ENCODE measurements around the gene RRN3.
"Not testable (repeated sequence)": the region's sequence is repeated elsewhere in the genome, so short reads cannot be mapped to it uniquely, and the experiment has no call there.

The RRN3 gene, protein sequence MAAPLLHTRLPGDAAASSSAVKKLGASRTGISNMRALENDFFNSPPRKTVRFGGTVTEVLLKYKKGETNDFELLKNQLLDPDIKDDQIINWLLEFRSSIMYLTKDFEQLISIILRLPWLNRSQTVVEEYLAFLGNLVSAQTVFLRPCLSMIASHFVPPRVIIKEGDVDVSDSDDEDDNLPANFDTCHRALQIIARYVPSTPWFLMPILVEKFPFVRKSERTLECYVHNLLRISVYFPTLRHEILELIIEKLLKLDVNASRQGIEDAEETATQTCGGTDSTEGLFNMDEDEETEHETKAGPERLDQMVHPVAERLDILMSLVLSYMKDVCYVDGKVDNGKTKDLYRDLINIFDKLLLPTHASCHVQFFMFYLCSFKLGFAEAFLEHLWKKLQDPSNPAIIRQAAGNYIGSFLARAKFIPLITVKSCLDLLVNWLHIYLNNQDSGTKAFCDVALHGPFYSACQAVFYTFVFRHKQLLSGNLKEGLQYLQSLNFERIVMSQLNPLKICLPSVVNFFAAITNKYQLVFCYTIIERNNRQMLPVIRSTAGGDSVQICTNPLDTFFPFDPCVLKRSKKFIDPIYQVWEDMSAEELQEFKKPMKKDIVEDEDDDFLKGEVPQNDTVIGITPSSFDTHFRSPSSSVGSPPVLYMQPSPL

DNA sequence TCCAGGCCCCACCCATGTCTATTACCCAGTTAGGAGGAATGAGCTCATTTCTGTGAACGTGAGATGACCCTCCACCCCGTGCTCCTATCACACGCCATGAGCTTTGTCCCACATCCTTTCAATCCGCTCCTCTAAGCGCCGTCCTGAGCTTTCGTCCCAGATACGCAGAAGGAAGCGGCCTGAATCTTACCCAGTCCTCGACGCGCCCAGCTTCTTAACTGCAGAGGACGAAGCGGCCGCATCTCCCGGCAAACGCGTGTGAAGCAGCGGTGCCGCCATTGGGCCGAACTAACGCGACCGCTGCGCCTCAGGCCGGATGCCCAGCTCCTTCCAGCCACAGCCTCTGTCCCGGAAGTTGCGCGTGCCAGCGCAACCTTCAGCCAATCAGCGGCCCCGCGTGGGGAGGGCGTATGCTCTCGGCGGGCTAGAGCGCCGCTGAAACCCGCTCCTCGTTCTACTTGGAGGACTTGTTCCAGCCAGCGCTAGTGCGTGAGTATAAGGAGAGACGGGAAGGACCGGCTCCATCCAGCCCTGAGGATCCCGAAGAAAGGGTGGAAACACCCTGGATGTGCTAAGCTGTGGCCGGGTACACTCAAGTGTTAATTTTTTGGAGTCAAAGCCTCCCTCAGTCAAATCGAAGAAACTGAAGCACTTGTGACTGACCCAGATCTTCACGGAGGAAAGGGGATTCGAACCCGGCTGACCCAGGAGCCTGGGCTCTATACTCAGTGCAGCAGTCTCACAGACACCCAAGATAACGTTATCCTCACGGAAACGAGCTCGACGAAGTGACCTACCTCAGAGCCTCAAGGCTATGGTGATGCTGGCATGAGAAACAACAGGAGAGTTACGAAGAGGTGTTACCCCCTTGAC lies at the start of gene RRN3:
Gene RRN3, minus strand, starts transcription at position 318 of the 873 bp plus-strand sequence. Its CDS starts 39 bp downstream, at position 279.
- peak; percentile 86 for DNase-seq (ENCODE audit: low spot score)

DNA sequence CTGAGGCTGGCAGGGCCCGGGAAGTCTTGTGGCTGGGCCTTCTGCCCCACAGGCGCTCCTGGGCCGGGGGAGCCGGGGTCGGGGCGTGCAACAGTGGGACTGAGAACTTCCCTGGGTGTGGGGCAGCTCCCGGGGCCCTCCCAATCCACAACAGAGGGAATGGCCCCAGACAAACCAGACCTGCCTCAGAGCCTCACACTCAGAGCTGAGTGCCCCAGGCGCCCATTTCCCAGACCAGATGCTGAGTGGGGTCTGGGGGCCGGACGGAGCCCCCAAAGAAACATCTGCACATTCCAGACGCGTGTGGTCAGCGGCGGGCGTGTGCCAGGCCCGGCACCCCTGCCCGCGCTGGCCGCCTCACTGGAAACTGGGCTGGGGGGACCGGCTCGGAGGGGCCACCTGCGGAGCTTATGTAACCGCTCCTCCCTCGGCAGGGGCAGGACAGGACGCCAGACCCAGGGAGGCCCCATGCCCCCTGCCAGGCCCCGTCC lies 49.6 kb upstream of the RRN3 start:
- not testable (repeated sequence) for DNase-seq (ENCODE audit: low spot score)

DNA sequence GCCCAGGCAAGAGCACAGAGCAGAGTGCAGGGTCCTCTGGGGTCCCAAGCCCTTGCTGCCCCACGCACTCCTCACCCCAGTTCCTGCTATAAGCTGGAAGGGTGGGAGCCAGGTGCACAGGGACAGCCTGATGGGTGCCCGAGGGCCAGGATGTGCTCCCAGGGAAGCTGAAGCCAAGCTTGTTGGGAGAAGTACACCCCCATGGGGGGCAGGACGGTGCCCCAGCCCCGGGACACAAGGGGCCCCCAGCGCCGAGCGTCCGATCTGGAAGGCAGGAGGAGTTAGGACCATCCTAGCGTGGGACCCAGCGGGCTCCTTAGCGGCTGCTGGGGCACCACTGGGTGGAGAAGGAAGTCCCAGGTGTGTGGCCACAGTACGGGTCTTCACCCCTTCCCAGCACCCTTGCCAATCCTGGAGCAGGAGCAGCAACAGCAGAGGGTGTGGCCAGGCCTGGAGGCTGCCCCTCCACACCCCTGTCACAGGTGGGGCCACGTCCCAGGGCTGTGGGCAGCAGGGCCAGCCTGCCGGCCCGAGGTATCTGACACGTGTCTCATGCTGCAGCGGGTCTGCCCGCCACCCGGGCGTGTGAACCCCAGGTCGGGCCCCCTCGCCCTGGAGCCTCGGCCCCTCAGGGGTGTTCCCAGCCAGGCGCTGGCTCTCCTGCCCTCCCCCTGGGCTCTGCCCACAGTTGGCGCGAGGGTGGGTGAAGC lies 49.0 kb upstream of the RRN3 start:
- not testable (repeated sequence) for DNase-seq (ENCODE audit: low spot score)

DNA sequence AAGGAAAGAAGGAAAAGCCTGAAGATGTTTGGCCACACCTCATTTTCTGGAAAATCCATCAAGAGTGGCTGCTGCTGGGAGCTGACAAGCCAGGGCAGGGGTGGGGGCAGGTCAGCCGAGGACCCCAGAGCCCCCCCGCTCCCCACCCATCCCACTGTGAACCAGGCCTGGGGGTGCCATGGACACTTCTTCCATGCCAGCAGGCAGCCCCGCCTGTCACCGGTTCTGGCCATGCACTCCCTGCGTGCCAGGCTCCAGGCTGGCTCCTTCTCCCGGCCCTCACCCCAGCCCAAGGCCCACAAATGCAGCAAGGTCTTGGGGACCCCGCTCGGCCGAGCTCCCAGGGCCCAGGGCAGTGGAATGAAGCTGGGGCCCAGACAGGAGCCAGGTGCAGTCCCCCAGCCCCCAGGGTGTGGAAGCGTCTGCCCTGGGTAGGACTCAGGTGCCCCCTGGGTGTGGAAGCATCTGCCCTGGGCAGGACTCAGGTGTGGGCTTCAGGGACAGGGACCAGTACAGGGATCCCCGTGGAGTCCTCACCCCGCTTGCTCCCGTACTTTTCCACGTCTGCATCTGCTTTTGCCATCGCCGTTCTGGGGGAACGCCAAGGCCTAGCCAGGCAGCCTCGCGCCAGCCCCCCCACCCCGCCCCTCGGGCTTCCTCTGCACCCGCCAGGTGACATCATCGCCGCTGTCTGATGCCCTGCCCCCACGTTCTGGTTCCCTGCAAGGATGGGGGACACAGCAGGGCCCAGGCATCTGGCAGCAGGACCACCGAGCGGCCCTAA lies 48.2 kb upstream of the RRN3 start:
- not testable (repeated sequence) for DNase-seq (ENCODE audit: low spot score)

DNA sequence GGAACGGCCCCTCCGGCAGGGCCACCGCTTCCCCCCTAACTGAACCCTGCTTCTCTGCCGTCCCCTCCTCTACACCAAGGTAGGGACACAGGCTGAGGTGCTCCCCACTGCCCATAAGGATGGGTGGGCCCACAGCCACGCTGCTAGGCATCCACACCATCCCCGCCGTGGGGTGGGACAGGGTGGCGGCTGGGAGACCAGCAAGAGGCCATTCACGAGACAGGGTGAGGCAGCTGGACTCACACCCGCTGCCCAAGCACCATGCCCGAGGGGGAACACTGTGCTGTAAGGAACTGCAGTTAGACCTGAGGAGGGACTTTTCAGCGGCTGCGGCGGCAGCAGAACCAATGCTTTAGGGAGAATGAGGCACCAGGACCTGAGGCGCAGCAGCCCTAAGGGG lies 47.5 kb upstream of the RRN3 start:
- no peak for DNase-seq (ENCODE audit: low spot score)

DNA sequence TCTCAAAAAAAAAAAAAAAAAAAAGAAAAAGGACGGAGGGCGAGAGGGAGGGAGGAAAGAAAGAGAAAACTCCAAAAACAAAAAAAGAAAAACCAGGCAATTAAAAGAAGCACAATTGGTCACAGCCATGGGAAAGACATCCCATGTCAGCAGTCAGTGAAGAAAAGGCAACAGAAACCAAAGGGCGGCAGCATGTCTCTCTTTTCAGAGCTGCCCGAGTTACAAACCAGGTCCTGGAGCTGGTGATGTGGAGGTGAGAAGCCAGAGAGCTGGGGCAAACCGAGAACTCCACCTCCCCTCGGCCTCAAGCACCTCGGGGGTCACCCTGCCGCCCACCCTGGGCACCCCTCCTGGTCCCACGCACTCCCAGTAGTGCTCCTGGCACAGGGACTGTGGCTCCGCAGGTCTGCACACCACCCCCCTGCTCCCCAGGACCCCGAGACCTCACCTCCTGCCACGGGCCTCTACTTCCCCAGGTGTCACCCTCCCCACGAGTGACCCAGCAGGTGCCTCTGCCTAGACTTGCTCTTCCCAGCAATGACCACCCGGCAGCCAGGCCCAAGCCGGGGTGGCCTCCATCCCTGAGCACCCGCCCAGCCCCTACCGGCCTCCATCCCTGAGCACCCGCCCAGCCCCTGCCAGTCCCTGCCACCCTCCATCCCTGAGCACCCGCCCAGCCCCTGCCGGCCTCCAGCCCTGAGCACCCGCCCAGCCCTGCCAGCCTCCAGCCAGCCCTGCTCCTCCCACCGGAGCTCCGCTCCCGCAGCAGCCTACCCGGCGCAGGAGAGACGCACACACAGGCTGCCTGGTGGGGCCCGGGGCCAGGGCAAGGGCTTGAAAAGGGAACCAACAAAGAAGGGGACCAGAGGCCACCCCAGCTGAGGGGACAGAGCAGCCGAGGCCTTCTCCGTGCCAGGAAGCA lies 46.6 kb upstream of the RRN3 start:
- not testable (repeated sequence) for DNase-seq (ENCODE audit: low spot score)

DNA sequence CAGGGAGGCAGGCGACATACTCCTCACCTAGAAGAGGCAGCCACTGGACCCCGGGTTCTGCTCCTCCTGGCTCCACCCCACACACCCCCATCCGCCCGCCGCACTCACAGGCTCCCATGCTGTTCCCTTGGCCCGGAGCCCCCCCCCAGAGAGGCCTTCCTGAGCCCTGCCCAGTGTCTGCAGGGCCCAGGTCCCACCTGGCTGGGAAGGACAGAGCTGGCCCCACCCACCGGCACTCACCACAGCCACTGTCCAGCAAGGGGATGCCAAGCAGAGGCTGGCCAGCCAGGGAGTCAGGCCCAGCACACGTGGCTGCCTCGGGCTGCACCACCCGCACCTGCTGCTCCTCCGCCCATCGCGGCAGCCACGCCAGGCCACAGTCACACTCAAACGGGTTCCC lies 43.4 kb upstream of the RRN3 start:
- not testable (repeated sequence) for DNase-seq (ENCODE audit: low spot score)

DNA sequence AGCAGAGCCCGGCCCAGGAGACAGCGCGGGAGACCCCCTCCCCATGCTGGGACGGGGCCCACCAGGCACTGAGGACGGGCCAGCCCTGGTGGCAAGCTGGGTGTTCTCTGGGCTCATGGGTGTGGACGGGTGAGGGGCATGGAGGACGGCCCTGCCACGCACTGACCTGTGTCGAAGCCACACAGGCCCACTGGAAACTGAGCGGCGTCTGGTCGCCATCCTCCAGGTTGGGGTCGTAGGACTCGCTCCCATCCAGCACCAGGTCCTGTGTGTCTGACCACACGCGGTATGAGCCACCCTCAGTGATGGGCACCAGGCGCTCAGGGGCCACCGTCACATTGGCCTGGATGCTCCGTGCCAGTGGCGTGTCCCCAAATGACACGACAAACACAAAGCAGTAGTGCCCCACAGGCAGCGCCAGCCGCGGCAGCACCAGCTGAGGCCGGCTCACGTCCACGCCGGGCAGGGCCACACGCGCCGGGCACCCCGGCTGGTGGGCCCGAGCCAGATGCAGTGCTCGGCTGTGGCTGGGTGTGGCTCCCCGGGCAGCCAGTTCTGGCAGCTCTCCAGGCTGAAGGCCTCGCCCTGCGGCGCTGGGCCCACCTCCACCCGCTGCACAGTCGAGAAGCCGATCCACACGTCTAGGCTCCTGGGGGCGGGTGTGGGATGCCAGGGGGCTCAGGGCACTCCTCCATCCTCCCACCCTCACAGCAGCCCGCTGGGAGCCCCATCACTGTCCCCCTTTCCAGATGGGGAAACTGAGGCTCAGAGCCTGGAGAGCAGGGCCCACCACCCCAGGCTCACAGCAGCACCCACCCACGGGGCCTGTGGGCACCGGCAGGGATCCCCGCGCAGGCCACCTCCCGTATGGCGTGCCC lies 41.6 kb upstream of the RRN3 start:
- DNase-seq (ENCODE audit: low spot score) = peak; percentile 26

DNA sequence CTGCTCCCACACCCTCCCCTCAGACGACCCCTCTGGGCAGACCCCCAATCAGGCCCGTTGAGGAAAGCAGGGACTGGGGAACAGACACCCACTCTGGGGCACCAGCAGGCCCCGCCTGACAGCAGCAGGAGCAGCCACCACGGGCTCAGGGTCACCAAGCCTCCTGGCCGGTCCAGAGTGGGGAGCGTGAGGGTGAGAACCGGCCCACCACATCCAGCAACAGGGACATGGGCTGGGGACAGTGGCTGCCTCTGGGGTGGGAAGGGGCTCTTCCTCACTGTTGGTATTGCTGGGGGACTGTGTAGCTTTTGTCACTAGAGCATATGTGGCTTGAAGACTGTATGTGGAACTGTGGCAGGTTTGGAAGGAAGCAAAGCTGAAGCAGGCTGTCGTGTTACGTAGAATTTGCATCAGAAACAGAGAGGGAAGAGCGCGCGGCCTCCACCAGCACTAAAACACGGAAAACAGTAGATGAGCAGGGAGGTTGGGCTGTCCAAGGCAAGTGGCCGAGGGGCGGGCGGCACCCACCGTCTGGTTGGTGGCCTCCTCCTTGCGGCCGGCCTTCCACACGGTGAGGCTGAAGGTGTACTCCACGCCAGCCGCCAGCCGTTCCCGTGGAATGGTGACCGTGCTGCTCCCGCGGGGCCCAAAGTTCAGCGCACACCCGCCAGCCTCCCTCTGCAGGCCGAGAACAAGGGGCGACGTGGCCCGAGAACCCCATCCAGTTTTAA lies 40.8 kb upstream of the RRN3 start:
- DNase-seq (ENCODE audit: low spot score) = not testable (repeated sequence)

DNA sequence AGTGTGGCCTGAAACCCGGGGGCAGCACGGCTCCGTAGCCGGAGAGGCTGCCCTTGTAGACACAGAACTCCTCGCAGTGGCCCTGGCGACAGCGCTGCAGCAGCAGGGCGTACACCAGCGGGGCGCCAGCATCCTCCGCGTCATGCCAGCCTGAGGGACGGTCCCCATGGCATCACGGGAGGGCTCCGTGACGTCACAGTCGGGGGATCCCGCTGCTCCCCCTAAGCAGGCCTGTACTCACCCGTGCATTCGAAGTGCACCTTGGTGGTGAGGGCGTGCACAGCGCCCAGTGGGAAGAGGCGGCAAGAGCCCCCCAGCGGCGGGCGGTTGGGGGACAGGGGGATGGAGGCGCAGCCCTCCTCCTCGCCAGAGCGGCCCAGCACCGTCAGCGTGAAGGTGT lies 39.5 kb upstream of the RRN3 start:
- not testable (repeated sequence) for DNase-seq (ENCODE audit: low spot score)

DNA sequence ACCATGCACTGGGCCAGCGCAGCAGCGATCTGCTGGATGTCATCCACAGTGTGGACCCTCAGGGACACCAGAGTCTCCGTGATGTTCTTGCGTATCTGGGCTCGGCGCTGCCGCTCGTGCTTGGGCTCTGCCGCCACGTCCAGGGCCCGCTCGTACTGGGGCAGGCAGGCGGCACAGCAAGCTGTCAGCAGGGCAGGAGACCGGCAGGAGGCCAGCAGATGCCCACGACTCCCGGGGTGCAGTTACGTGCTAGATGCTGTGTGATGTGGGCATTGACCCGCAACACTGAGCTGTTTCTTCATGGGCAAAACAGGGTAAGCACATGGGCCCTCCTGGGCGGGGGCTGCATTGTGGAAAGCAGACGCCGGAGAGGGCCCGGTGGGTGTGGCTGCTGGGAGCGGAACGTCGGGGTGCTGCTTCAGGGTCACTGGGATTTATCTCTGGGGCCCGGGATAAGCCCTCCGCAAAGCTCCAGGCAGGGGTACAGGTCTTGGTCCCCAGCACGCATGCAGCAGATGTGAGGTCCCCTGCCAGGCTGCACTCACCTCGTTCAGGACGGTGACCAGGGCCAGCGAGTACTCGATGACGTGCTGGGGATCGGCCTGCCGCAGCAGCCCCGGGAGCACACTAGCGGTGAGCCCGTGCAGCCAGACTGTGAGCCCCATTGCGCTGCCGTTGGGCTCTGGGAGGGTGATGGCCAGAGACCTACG lies 38.8 kb upstream of the RRN3 start:
- not testable (repeated sequence) for DNase-seq (ENCODE audit: low spot score)

DNA sequence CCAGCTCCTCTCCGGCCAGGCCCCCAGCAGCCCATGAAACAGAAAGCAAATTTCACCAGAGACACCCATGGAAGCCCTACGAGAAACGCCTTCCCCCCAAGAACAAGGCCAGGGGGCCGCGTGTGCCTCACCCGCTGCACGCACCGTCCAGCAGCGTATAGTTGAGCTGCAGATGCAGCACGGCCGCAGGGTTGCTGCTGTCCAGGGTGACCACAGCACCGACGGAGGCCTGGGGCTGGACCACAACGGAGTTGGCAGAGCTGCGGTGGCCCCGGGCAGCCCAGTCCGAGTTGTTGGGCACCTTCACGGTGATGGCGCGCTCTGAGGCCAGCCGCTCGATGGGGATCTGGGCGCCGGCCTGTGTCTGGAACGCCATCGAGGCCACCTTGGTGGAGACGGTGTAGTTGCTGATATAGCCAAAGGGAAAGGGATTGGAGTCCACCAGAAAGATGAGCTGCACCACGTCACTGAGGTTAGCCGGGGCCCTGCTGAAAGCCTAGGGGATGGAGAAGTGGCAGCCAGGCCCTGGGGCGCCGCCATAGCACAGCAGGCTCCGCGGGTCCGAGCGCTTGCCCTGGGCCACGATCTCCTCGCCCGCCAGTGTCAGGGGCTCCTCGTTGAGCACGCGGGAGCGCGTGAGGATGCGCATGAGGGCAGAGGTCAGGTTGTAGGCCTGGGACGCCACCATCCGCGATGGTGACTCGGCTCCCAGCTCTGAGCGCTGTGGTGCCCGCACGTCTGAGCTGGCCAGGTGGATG lies 37.0 kb upstream of the RRN3 start:
- not testable (repeated sequence) for DNase-seq (ENCODE audit: low spot score)

DNA sequence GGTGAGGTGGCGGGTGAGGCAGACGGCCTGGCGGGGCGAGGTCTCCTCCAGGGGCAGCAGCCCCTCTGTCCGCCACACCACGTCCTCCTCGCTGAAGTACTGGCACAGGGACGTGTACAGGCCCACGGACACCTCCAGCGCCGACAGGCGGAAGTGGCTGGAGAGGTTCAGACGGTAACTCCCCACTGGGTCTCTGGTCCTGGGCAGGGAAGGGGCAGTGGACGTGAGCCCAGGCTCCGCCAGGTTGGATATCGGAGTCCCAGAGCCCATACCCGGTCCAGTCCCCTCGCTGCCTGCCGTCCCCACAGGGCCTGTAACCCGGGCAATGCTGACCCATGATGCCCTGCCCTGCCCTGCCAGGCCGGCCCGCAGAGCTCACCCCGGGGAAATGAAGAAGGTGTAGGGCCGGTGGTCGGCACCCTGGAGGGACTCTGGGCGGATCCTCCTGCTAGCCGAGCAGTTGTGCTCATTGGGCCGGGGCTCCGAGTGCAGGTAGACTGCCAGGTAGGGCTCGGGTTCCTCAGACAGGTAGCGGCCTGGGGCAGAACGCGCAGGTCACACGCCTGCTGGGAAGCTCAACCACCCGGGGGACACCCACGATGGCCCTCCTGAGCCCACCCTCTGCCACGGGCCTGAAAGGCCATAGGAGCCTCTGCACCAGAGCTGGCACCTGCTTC lies 36.3 kb upstream of the RRN3 start:
- DNase-seq (ENCODE audit: low spot score) = peak; percentile 0

DNA sequence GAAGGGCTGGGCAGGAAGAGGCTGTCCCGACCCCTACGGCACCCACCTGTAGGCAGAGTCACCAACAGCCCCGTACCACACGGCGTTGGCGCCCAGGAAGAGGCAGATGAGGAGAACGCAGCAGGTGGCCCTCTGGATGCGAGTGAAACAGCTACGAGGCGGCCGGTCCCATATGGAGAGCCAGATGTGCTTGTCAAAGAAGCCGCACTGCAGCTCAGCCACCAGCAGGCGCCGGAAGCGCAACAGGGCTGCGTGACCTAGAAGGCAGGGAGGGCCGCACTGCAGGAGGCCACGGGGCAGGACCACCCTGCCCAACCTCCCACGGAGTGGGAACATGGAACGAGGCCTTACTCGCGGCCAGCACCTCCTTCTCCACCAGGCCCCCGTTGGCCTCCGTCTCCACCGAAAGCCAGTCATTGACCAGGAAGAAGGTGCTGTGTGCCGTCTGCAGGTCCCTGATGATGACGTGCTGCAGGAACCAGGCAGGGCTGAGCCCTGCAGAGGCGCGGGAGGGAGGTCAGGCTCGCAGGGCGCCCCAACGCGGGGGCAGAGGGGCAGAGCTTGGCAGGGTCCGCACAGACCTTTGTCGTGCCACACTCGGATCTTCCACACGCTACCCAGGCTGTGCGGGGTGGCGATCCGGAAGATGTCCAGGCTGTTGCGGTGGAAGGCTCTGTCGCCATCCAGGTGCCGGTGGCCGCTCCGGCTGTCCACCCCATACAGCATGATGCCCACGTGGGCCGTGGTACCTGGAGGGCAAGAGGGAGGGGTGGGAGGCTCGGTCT lies 33.8 kb upstream of the RRN3 start:
- not testable (repeated sequence) for DNase-seq (ENCODE audit: low spot score)

DNA sequence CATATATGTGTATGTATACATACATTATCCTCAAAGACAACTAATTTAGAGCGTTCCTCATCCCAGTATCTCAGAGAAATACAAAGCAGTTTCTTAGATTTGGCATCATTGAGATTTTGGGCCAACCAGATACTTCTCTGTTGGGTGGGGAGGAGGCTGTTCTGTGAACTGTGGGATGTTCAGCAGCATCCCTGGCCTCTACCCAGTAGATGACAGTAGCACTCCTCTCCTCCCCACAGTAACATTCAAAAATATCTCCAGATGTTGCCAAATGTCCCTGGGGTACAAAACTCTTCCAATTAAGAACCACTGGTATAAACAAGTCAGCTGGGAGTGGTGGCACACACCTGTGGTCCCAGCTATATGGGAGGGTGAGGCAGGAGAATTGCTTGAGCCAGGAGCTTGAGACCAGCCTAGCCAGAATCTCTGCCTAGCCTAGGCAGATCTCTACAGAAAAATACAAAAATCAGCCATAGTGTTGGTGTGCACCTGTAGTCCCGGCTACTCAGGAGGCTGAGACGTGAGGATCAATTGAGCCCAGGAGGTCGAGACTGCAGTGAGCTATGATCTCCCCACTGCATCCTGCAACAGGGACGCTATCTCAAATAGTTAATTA lies 6.4 kb upstream of the RRN3 start:
- not testable (repeated sequence) for DNase-seq (ENCODE audit: low spot score)

All from hematopoietic multipotent progenitor cell treated with erythropoietin and hydrocortisone succinate and interleukin-3 and kit ligand, for 17 days (in vitro differentiated cells).